Measurements from ENCODE around the gene NPBWR2.
A peak's percentile ranks its signal among the peaks of the same experiment; 100 is the strongest.

Gene NPBWR2

DNA sequence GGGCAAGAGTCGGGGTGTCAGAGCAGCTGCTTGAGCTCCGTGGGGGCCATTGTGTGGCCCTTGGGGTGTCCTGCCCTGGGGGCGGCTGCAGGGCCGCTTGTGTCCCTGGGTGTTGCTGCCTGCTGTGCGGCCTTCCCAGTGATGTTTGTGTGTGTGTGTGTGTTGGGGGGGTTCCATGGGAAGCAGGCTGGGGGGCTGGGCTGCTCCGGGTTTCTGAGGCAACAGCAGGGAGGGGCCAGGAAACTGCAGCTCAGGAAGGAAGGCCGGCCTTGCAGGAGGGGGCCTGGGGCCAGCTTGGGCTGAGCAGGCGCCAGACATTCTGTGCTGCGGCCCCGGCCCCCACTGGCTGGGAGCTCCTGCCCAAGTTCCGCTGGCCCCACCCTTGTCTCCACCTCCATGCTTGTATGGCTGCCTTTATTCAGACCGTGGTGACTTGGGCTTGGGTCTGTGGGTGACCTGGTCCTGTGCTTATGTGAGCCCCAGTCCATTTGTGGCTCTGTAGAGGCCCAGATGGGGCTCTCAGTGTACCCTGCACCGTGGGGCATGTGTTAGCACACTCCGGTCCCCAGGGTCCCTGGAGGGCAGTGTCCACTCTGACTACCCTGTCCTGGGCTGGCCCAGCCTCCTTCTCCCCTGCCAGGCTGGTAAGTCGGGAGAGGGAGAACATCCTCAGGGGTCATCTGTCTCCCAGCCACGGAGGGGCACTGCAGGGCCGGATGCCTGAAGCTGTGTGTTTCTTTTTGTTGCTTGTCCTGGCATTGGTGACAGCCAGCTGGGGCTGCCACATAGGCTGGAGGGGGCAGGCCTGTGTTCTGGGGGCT, 53.3 kb downstream of the NPBWR2 start:
- DNase-seq (ENCODE audit: low spot score): peak; percentile 64
- in situ Hi-C loops (cut with MboI; ENCODE audit: low pct_unique_long_range_greater_than_20kb, low sequenced_read_pairs, unreplicated experiment): no loop called here

More for the DNA sequence above, 53.3 kb downstream of the NPBWR2 start:
- TF ChIP-seq, protein P1, sequence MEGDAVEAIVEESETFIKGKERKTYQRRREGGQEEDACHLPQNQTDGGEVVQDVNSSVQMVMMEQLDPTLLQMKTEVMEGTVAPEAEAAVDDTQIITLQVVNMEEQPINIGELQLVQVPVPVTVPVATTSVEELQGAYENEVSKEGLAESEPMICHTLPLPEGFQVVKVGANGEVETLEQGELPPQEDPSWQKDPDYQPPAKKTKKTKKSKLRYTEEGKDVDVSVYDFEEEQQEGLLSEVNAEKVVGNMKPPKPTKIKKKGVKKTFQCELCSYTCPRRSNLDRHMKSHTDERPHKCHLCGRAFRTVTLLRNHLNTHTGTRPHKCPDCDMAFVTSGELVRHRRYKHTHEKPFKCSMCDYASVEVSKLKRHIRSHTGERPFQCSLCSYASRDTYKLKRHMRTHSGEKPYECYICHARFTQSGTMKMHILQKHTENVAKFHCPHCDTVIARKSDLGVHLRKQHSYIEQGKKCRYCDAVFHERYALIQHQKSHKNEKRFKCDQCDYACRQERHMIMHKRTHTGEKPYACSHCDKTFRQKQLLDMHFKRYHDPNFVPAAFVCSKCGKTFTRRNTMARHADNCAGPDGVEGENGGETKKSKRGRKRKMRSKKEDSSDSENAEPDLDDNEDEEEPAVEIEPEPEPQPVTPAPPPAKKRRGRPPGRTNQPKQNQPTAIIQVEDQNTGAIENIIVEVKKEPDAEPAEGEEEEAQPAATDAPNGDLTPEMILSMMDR (IDR thresholded peaks at IDR 0.05; ENCODE audit: extremely low read depth, insufficient read depth, missing control alignments): peak; percentile 33
